ENCODE data around the gene ZNHIT1. TPM values are rescaled to one million over a fixed set of nuclear protein-coding genes. Genes with fewer than 3 reads are reported as not detected.

ZNHIT1 gene
- total and polyA plus RNA-seq, 4 donors = 49.2 to 167 (median 70.9) TPM

GRCh38 chr7:101173752-101174244 lies 44.2 kb upstream of the ZNHIT1 start:
- 5 to 6% methylated on average over 16 of the region's 16 CpGs for whole genome bisulfite sequencing, 2 donors
- ATAC-seq (ENCODE audit: insufficient read depth, low FRiP score) (no peak), DNase-seq (no peak)
- Histone ChIP-seq H3K36me3 (ENCODE audit: control insufficient read depth in 4 of 4, insufficient read depth in 4 of 4, low read length in 4 of 4) (no peaks in the 10 kb centered on the region), H3K27ac (ENCODE audit: low read depth in 1 of 2, low read length in 1 of 2) (no peak overlapping the region), H3K9me3 (ENCODE audit: control insufficient read depth in 4 of 4, insufficient read depth in 3 of 4, low read length in 3 of 4) (peaks cover 0 to 17% (median 0%) of the 10 kb centered on the region in 4 donors), H3K4me1 (ENCODE audit: control insufficient read depth in 5 of 5, insufficient read depth in 5 of 5, low read length in 5 of 5) (peaks cover 0 to 18% (median 4%) of the 10 kb centered on the region in 5 donors), H3K9ac (ENCODE audit: insufficient read depth in 1 of 2, low read length in 2 of 2) (no peak overlapping the region), H3K4me3 (no peak overlapping the region), H3K27me3 (ENCODE audit: control insufficient read depth in 3 of 3, insufficient read depth in 3 of 3, low read length in 2 of 3) (peaks cover 26 to 91% (median 87%) of the 10 kb centered on the region in 3 donors)
- no peak for TF ChIP-seq CTCF (IDR thresholded peaks at IDR 0.05; ENCODE audit: control extremely low read depth, extremely low read depth)

GRCh38 chr7:101174322-101174854 lies 43.6 kb upstream of the ZNHIT1 start:
- ATAC-seq (ENCODE audit: insufficient read depth, low FRiP score) (no peak), DNase-seq (no peak)
- no peak for TF ChIP-seq CTCF (IDR thresholded peaks at IDR 0.05; ENCODE audit: control extremely low read depth, extremely low read depth)
- no peak overlapping the region for H3K4me3 ChIP-seq
- H3K9ac ChIP-seq (ENCODE audit: insufficient read depth in 1 of 2, low read length in 2 of 2) = no peak overlapping the region
- 4 to 6% methylated on average over 27 to 28 of the region's 28 CpGs for WGBS, 2 donors
- H3K27me3 ChIP-seq (ENCODE audit: control insufficient read depth in 3 of 3, insufficient read depth in 3 of 3, low read length in 2 of 3) = peaks cover 26 to 91% (median 85%) of the 10 kb centered on the region in 3 donors
- peaks cover 0 to 20% (median 4%) of the 10 kb centered on the region in 5 donors for H3K4me1 ChIP-seq (ENCODE audit: control insufficient read depth in 5 of 5, insufficient read depth in 5 of 5, low read length in 5 of 5)
- peaks cover 0 to 15% (median 0%) of the 10 kb centered on the region in 4 donors for H3K9me3 ChIP-seq (ENCODE audit: control insufficient read depth in 4 of 4, insufficient read depth in 3 of 4, low read length in 3 of 4)
- no peak overlapping the region for H3K27ac ChIP-seq (ENCODE audit: low read depth in 1 of 2, low read length in 1 of 2)
- no peaks in the 10 kb centered on the region for H3K36me3 ChIP-seq (ENCODE audit: control insufficient read depth in 4 of 4, insufficient read depth in 4 of 4, low read length in 4 of 4)

- TF ChIP-seq CTCF (IDR thresholded peaks at IDR 0.05; ENCODE audit: control extremely low read depth, extremely low read depth) = no peak
- Histone ChIP-seq H3K9me3 (ENCODE audit: control insufficient read depth in 4 of 4, insufficient read depth in 3 of 4, low read length in 3 of 4) (peaks cover 0 to 14% (median 0%) of the 10 kb centered on the region in 4 donors), H3K27me3 (ENCODE audit: control insufficient read depth in 3 of 3, insufficient read depth in 3 of 3, low read length in 2 of 3) (peaks cover 25 to 86% (median 77%) of the 10 kb centered on the region in 3 donors), H3K4me3 (no peak overlapping the region), H3K27ac (ENCODE audit: low read depth in 1 of 2, low read length in 1 of 2) (no peak overlapping the region), H3K36me3 (ENCODE audit: control insufficient read depth in 4 of 4, insufficient read depth in 4 of 4, low read length in 4 of 4) (no peaks in the 10 kb centered on the region), H3K4me1 (ENCODE audit: control insufficient read depth in 5 of 5, insufficient read depth in 5 of 5, low read length in 5 of 5) (peaks cover 0 to 20% (median 4%) of the 10 kb centered on the region in 5 donors), H3K9ac (ENCODE audit: insufficient read depth in 1 of 2, low read length in 2 of 2) (no peak overlapping the region)
- WGBS, 2 donors = 30 to 35% methylated on average over 3 of the region's 3 CpGs
- ATAC-seq (ENCODE audit: insufficient read depth, low FRiP score) = no peak
- no peak for DNase-seq
These were observed 42.3 kb upstream of the ZNHIT1 start for GRCh38 chr7:101175664-101176063.

Measured in lung (tissue), 12 donors.